GM19043 (cell line): ENCODE data around the gene SMC1B.
"Not testable (repeated sequence)": the region's sequence is repeated elsewhere in the genome, so short reads cannot be mapped to it uniquely, and the experiment has no call there.

Source experiments
- ATAC-seq: cut with Tn5 transposase; IDR thresholded peaks from one replicate; pipeline ENCODE4 v1.9.1; 2021; ENCODE audit warnings: low read depth; ENCODE audit not compliant: unreplicated experiment

Gene SMC1B

GRCh38 chr22:45308391-45308956, 104.9 kb downstream of the SMC1B start:
- no peak for ATAC-seq

GRCh38 chr22:45306139-45306538, 107.3 kb downstream of the SMC1B start:
- no peak for ATAC-seq

GRCh38 chr22:45305456-45306075, 107.8 kb downstream of the SMC1B start:
- no peak for ATAC-seq

GRCh38 chr22:45304971-45305370, 108.4 kb downstream of the SMC1B start:
- ATAC-seq: no peak

GRCh38 chr22:45303181-45303580, 110.2 kb downstream of the SMC1B start:
- no peak for ATAC-seq

- ATAC-seq: no peak
Observed at GRCh38 chr22:45302751-45303150, 110.6 kb downstream of the SMC1B start.

GRCh38 chr22:45298934-45299505, 114.4 kb downstream of the SMC1B start:
- no peak for ATAC-seq

GRCh38 chr22:45296628-45297297, 116.6 kb downstream of the SMC1B start:
- no peak for ATAC-seq

- no peak for ATAC-seq
Observed at GRCh38 chr22:45295492-45295891, 117.9 kb downstream of the SMC1B start.

GRCh38 chr22:45295004-45295403, 118.4 kb downstream of the SMC1B start:
- not testable (repeated sequence) for ATAC-seq
